ENCODE results near the gene HCAR3.
"Not testable (repeated sequence)": the region's sequence is repeated elsewhere in the genome, so short reads cannot be mapped to it uniquely, and the experiment has no call there.

The HCAR3 gene

DNA sequence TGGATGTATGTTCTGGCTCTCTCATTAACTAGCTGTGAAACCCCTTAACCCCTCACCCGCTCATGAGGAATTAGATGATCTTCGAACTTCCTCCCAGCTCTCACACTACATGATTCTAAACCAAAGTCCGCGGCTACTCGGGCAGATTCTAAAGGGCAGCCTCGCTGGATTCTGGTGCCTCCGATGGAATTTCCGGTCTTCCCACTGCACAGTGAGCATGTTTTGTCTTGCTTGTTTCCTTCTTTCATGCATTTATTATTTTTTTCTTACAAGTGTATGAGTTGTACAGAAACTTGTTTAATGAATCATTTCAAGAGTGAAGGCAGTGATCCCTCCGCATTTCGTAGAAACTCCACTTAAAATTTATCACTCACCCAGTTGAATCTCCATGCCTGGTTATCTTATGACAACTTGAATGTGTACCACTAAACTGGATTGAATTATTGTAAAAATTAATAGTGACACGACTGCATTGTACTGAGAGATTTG is 4.5 kb upstream of the HCAR3 start:
- TF ChIP-seq SUZ12 (IDR thresholded peaks at IDR 0.05; ENCODE audit: extremely low read depth, insufficient read depth, insufficient read length) (no peak), YY1 (IDR thresholded peaks at IDR 0.05; ENCODE audit: insufficient read depth, insufficient read length) (no peak), ZNF274 (IDR thresholded peaks at IDR 0.05; ENCODE audit: low read depth, low read length) (no peak)
- H3K9ac ChIP-seq (ENCODE audit: insufficient read length, low read depth): no peak overlapping the region
- H3K36me3 ChIP-seq (ENCODE audit: insufficient read depth, insufficient read length, low read length): no peaks in the 10 kb centered on the region
- no peaks in the 10 kb centered on the region for H3K27me3 ChIP-seq (ENCODE audit: insufficient read depth, insufficient read length)
- H3K4me3 ChIP-seq (ENCODE audit: insufficient read length, low read depth): no peak overlapping the region
- no peaks in the 10 kb centered on the region for H3K9me3 ChIP-seq (ENCODE audit: insufficient read depth, low read length)
- H3K4me1 ChIP-seq (ENCODE audit: insufficient read depth, insufficient read length): no peaks in the 10 kb centered on the region
- no peak for DNase-seq (ENCODE audit: low read depth, low spot score)

DNA sequence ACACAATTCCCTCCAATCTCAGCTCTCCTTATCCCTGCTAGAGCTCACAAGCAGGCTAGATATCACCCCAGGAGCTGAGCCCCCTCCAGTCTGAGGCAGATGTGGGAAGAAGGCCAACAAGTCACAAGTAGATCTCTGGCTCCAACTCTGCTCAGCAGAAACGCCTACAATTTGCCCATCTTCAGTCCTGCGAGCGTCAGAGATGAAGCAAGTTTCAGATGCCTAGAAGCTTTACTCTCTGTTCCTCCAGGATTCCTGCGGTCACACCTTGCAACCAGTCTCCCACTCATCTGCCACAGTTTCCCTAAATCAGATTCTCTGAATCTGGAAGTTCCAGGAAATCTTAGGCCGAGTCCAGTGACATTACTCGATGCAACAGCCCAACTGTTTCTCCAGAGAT is 1.4 kb downstream of the HCAR3 start:
- not testable (repeated sequence) for H3K9me3 ChIP-seq (ENCODE audit: insufficient read depth, low read length); H3K9ac ChIP-seq (ENCODE audit: insufficient read length, low read depth); H3K4me3 ChIP-seq (ENCODE audit: insufficient read length, low read depth); H3K36me3 ChIP-seq (ENCODE audit: insufficient read depth, insufficient read length, low read length); DNase-seq (ENCODE audit: low read depth, low spot score); H3K4me1 ChIP-seq (ENCODE audit: insufficient read depth, insufficient read length); H3K27me3 ChIP-seq (ENCODE audit: insufficient read depth, insufficient read length)

DNA sequence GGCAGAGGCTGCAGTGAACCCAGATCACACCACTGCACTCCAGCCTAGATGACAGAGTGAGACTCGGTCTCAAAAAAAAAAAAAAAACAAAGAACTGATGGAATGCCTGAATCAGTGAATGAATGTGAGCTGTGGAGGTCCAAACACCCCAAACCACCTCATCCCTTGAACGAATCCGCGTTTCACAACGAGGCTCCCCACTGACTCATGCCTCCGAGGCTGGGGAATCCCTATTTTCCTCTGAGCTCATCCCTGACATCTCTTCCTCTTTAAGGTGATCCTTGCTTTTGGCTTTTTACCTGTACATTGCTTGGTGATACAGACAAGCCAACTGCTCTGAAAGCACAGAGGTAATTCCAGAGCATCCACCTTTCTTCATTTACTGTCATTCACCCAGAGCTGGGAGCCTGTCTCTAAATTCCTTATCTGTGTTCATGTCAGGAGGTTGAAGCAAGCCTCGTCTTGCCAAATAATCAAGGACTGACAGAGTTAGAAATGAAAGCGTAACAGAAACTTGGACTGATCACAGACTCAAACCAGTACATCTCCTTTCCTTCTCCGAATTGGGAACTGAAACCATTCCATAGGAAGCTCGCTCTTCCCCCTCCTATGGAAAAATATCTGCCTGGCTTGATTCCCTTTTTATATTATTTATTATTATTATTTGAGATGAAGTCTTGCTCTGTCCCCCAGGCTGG is 3.0 kb downstream of the HCAR3 start:
- DNase-seq (ENCODE audit: low read depth, low spot score); H3K36me3 ChIP-seq (ENCODE audit: insufficient read depth, insufficient read length, low read length); H3K9me3 ChIP-seq (ENCODE audit: insufficient read depth, low read length); H3K4me3 ChIP-seq (ENCODE audit: insufficient read length, low read depth); H3K27me3 ChIP-seq (ENCODE audit: insufficient read depth, insufficient read length); H3K9ac ChIP-seq (ENCODE audit: insufficient read length, low read depth); H3K4me1 ChIP-seq (ENCODE audit: insufficient read depth, insufficient read length): not testable (repeated sequence)

DNA sequence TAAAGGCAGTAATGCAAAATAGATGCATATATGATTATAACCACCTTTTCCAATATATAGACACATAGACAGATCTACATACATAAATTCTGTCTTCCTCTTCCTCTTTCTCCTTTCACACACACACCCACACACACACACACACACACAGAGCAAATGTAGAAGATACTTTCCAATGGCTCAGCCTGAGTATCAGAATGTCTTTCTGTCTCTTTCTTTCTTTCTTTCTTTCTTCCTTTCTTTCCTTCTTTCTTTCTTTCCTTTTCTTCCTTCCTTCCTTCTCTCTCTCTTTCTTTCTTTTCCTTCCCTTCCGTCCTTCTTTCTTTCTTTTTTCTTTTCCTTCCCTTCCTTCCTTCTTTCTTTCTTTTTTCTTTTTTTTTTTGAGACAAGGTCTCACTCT is 5.3 kb downstream of the HCAR3 start:
- H3K9me3 ChIP-seq (ENCODE audit: insufficient read depth, low read length); H3K9ac ChIP-seq (ENCODE audit: insufficient read length, low read depth); H3K36me3 ChIP-seq (ENCODE audit: insufficient read depth, insufficient read length, low read length): not testable (repeated sequence)

DNA sequence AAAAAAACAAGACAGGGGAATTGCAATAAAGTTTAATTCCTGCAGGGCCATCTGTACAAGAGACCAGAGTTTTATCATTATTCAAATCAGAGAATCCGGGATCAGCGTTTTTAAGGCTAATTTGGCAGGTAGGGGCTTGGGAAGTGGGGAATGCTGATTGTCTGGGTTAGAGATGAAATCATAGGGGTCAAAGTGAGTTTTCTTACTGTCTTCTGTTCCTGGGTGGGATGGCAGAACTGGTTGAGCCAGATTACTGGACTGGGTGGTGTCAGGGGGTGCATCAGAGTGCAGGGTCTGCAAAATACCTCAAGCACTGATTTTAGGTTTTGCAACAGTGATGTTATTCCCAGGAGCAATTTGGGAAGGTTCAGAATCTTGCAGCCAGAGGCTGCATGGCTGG is 6.3 kb downstream of the HCAR3 start:
- not testable (repeated sequence) for H3K9me3 ChIP-seq (ENCODE audit: insufficient read depth, low read length); DNase-seq (ENCODE audit: low read depth, low spot score); H3K4me3 ChIP-seq (ENCODE audit: insufficient read length, low read depth); H3K36me3 ChIP-seq (ENCODE audit: insufficient read depth, insufficient read length, low read length); H3K27me3 ChIP-seq (ENCODE audit: insufficient read depth, insufficient read length); H3K4me1 ChIP-seq (ENCODE audit: insufficient read depth, insufficient read length); H3K9ac ChIP-seq (ENCODE audit: insufficient read length, low read depth)

More for the DNA sequence above, 5.3 kb downstream of the HCAR3 start:
- not testable (repeated sequence) for H3K27me3 ChIP-seq (ENCODE audit: insufficient read depth, insufficient read length); DNase-seq (ENCODE audit: low read depth, low spot score); H3K4me3 ChIP-seq (ENCODE audit: insufficient read length, low read depth); H3K4me1 ChIP-seq (ENCODE audit: insufficient read depth, insufficient read length)

DNA sequence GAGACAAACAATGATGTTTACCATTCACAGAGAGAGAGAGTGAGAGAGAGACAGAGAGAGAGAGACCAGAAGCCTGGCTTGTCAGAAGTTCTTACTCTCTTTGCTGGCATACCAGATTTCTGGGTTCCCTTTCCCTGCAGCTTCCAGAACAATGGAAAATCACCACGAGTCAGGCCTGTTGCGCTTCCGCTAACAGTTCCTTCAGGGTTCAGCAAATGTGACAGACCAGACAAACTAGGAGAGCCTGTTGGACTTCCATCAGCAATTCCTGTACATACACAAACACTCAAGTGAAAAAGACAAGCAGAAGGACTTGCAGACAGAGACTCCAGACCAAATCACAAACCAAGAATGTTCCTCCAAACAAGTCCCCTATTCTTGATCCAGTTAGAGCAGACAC is 7.3 kb downstream of the HCAR3 start:
- H3K4me1 ChIP-seq (ENCODE audit: insufficient read depth, insufficient read length); H3K9ac ChIP-seq (ENCODE audit: insufficient read length, low read depth); H3K27me3 ChIP-seq (ENCODE audit: insufficient read depth, insufficient read length); H3K36me3 ChIP-seq (ENCODE audit: insufficient read depth, insufficient read length, low read length); H3K4me3 ChIP-seq (ENCODE audit: insufficient read length, low read depth); DNase-seq (ENCODE audit: low read depth, low spot score); H3K9me3 ChIP-seq (ENCODE audit: insufficient read depth, low read length): not testable (repeated sequence)

DNA sequence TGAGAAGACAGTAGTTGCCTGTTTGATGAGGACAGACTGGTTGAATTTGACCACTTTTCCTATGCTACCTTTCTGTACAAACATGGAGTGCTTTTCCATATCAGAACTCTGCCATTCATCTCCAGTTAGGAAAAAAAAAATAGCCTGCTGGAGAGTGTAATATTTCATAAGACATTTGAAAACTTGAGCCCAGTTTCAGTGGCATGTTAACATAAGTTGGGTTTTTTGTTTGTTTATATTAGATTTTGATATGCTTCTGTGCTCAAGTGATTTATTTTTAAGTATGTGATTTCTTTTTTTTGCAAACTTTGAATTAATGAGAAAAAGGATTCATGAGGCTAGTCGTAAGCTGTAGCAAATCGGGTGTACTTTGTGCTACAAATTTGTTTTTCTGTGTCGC is 12.8 kb downstream of the HCAR3 start:
- not testable (repeated sequence) for DNase-seq (ENCODE audit: low read depth, low spot score); H3K27me3 ChIP-seq (ENCODE audit: insufficient read depth, insufficient read length); H3K36me3 ChIP-seq (ENCODE audit: insufficient read depth, insufficient read length, low read length); H3K9ac ChIP-seq (ENCODE audit: insufficient read length, low read depth); H3K9me3 ChIP-seq (ENCODE audit: insufficient read depth, low read length); H3K4me3 ChIP-seq (ENCODE audit: insufficient read length, low read depth); H3K4me1 ChIP-seq (ENCODE audit: insufficient read depth, insufficient read length)

DNA sequence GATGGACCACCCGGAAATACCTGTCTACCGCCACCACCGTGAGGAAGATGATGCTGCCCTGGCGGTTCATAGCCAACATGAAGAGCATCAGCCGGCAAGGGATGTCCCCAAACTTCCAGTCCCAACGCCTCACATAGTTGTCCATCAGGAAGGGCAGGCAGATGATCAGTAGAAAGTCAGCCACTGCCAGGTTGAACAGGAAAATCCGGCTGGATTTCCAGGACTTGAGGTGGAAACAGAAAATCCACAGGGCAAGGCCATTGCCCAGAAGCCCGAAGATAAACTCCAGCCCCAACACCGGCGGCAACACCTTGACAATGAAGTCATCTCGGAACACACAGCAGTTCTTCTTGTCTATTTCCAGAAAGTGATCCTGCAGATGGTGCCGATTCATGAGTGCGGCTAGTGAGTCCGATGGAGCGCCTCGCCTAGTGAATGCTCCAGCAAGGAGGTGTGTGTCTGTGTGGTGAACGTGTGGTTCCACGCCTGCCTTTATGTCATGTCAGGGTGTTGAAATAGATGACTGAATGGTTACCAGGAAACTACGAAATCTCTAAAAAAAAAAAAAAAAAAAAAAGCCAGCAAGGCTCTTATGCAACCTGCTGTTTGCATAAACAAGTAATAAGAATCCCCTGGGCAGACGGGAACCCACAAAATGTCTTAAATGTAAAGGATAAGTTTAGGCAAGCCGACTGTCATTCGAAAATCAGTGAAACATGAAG is 13.6 kb downstream of the HCAR3 start, which contains the start of gene HCAR2:
HCAR2 (minus strand) TSS at position 468 of the 722 bp plus-strand sequence; CDS start at position 394, 74 bp downstream.
- DNase-seq (ENCODE audit: low read depth, low spot score); H3K9ac ChIP-seq (ENCODE audit: insufficient read length, low read depth); H3K27me3 ChIP-seq (ENCODE audit: insufficient read depth, insufficient read length); H3K4me3 ChIP-seq (ENCODE audit: insufficient read length, low read depth); H3K9me3 ChIP-seq (ENCODE audit: insufficient read depth, low read length); H3K4me1 ChIP-seq (ENCODE audit: insufficient read depth, insufficient read length); H3K36me3 ChIP-seq (ENCODE audit: insufficient read depth, insufficient read length, low read length): not testable (repeated sequence)

DNA sequence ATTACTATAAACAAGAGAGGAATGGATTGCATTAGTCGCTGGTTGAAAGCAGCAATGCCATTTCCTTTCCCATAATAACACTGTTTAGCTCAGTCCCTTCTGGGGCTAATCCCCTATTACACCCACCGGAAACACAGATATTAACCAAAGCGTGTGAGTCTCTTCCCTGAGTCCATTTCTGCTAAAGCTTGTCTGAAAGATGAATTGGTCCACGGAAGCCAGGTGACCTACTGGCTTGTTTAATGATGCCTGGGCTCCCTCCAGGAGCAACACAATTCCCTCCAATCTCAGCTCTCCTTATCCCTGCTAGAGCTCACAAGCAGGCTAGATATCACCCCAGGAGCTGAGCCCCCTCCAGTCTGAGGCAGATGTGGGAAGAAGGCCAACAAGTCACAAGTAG is 15.1 kb downstream of the HCAR3 start:
- DNase-seq (ENCODE audit: low read depth, low spot score); H3K27me3 ChIP-seq (ENCODE audit: insufficient read depth, insufficient read length); H3K9ac ChIP-seq (ENCODE audit: insufficient read length, low read depth); H3K36me3 ChIP-seq (ENCODE audit: insufficient read depth, insufficient read length, low read length); H3K4me1 ChIP-seq (ENCODE audit: insufficient read depth, insufficient read length); H3K9me3 ChIP-seq (ENCODE audit: insufficient read depth, low read length); H3K4me3 ChIP-seq (ENCODE audit: insufficient read length, low read depth): not testable (repeated sequence)

DNA sequence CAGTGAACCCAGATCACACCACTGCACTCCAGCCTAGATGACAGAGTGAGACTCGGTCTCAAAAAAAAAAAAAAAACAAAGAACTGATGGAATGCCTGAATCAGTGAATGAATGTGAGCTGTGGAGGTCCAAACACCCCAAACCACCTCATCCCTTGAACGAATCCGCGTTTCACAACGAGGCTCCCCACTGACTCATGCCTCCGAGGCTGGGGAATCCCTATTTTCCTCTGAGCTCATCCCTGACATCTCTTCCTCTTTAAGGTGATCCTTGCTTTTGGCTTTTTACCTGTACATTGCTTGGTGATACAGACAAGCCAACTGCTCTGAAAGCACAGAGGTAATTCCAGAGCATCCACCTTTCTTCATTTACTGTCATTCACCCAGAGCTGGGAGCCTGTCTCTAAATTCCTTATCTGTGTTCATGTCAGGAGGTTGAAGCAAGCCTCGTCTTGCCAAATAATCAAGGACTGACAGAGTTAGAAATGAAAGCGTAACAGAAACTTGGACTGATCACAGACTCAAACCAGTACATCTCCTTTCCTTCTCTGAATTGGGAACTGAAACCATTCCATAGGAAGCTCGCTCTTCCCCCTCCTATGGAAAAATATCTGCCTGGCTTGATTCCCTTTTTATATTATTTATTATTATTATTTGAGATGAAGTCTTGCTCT is 16.4 kb downstream of the HCAR3 start:
- H3K4me3 ChIP-seq (ENCODE audit: insufficient read length, low read depth); H3K27me3 ChIP-seq (ENCODE audit: insufficient read depth, insufficient read length); H3K36me3 ChIP-seq (ENCODE audit: insufficient read depth, insufficient read length, low read length); H3K9ac ChIP-seq (ENCODE audit: insufficient read length, low read depth); DNase-seq (ENCODE audit: low read depth, low spot score); H3K4me1 ChIP-seq (ENCODE audit: insufficient read depth, insufficient read length); H3K9me3 ChIP-seq (ENCODE audit: insufficient read depth, low read length): not testable (repeated sequence)

DNA sequence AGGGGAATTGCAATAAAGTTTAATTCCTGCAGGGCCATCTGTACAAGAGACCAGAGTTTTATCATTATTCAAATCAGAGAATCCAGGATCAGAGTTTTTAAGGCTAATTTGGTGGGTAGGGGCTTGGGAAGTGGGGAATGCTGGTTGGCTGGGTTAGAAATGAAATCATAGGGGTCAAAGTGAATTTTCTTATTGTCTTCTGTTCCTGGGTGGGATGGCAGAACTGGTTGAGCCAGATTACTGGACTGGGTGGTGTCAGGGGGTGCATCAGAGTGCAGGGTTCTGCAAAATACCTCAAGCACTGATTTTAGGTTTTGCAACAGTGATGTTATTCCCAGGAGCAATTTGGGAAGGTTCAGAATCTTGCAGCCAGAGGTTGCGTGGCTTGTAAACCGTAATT is 19.7 kb downstream of the HCAR3 start:
- not testable (repeated sequence) for H3K9ac ChIP-seq (ENCODE audit: insufficient read length, low read depth); DNase-seq (ENCODE audit: low read depth, low spot score); H3K4me3 ChIP-seq (ENCODE audit: insufficient read length, low read depth); H3K27me3 ChIP-seq (ENCODE audit: insufficient read depth, insufficient read length); H3K4me1 ChIP-seq (ENCODE audit: insufficient read depth, insufficient read length); H3K36me3 ChIP-seq (ENCODE audit: insufficient read depth, insufficient read length, low read length); H3K9me3 ChIP-seq (ENCODE audit: insufficient read depth, low read length)
